Loucy (cell line): ENCODE measurements around the gene ALG13.

ENCODE experiments used
- H2AFZ ChIP-seq: fragments of 200-600 bp; sonication (generic); 2 replicates; pipeline ENCODE4 v1.6.0; 2016; ENCODE audit warnings: antibody characterized with exemption, mild to moderate bottlenecking, low read length, moderate library complexity
- H3F3A ChIP-seq: fragments of 200-600 bp; 2 replicates; pipeline ENCODE4 v1.6.0; 2016; ENCODE audit warnings: antibody characterized with exemption, low read depth, mild to moderate bottlenecking
- H3K27me3 ChIP-seq: fragments of 200-600 bp; sonication (generic); 2 replicates; pipeline ENCODE4 v1.6.1; 2014; ENCODE audit warnings: low read length, mild to moderate bottlenecking; ENCODE audit not compliant: insufficient read depth, poor library complexity, severe bottlenecking
- H3K36me3 ChIP-seq: fragments of 200-600 bp; sonication (generic); 2 replicates; pipeline ENCODE4 v1.6.1; 2016; ENCODE audit warnings: low read length; ENCODE audit not compliant: insufficient read depth
- H3K4me1 ChIP-seq: fragments of 200-600 bp; sonication (generic); 2 replicates; pipeline ENCODE4 v1.5.1; 2014; ENCODE audit warnings: low read length, mild to moderate bottlenecking; ENCODE audit not compliant: insufficient read depth, poor library complexity, severe bottlenecking
- H3K4me2 ChIP-seq: fragments of 200-600 bp; sonication (generic); 2 replicates; pipeline ENCODE4 v1.6.0; 2014; ENCODE audit warnings: antibody characterized with exemption, low read length, low read depth, mild to moderate bottlenecking; ENCODE audit not compliant: poor library complexity, severe bottlenecking
- H3K4me3 ChIP-seq: fragments of 200-600 bp; sonication (generic); 2 replicates; pipeline ENCODE4 v1.5.1; 2014; ENCODE audit warnings: low read length, mild to moderate bottlenecking, mixed read lengths; ENCODE audit not compliant: poor library complexity, severe bottlenecking
- H3K79me2 ChIP-seq: fragments of 200-600 bp; sonication (generic); 2 replicates; pipeline ENCODE4 v1.6.1; 2014; ENCODE audit warnings: low read length; ENCODE audit not compliant: insufficient read depth
- H3K9ac ChIP-seq: fragments of 200-600 bp; sonication (generic); 2 replicates; pipeline ENCODE4 v1.6.0; 2014; ENCODE audit warnings: mild to moderate bottlenecking, low read depth, low read length, moderate library complexity; ENCODE audit not compliant: poor library complexity, severe bottlenecking
- H3K9me2 ChIP-seq: fragments of 200-600 bp; sonication (generic); replicated peaks from 2 replicates; pipeline ENCODE4 v1.6.1; 2016; ENCODE audit warnings: low read depth, low read length, mixed read lengths
- H3K9me3 ChIP-seq: fragments of 200-600 bp; sonication (generic); 2 replicates; pipeline ENCODE4 v1.6.1; 2014; ENCODE audit warnings: mild to moderate bottlenecking, antibody characterized with exemption, low read length, low read depth; ENCODE audit not compliant: insufficient read depth
- H4K20me1 ChIP-seq: fragments of 200-600 bp; sonication (generic); 2 replicates; pipeline ENCODE4 v1.6.0; 2014; ENCODE audit warnings: antibody characterized with exemption, low read length, mild to moderate bottlenecking; ENCODE audit not compliant: insufficient read depth, poor library complexity, severe bottlenecking
- CTCF ChIP-seq: fragments of 200-600 bp; sonication (generic); conservative IDR thresholded peaks from 2 replicates; pipeline ENCODE4 v1.5.1; 2014; ENCODE audit warnings: mild to moderate bottlenecking, antibody characterized with exemption, low read length
- EZH2phosphoT487 ChIP-seq: fragments of 200-600 bp; IDR thresholded peaks from 2 replicates; pipeline ENCODE4 v1.6.1; 2018; ENCODE audit warnings: antibody characterized with exemption, mild to moderate bottlenecking, moderate library complexity, borderline replicate concordance

Gene ALG13

GRCh38 chrX:111731351-111731750, 50.4 kb downstream of the ALG13 start:
- H3K4me2 ChIP-seq, result no peak overlapping the region
- H3K4me3 ChIP-seq, result no peak overlapping the region
- H3K79me2 ChIP-seq, result no peaks in the 10 kb centered on the region
- no peak overlapping the region for H3K9ac ChIP-seq
- TF ChIP-seq CTCF, result no peak
- no peak for TF ChIP-seq EZH2phosphoT487
- no peaks in the 10 kb centered on the region for H3K9me2 ChIP-seq
- H3K36me3 ChIP-seq, result no peaks in the 10 kb centered on the region
- no peaks in the 10 kb centered on the region for H3K4me1 ChIP-seq
- H3K27me3 ChIP-seq, result no peaks in the 10 kb centered on the region
- H4K20me1 ChIP-seq, result no peaks in the 10 kb centered on the region
- no peak overlapping the region for H2AFZ ChIP-seq
- H3F3A ChIP-seq, result no peaks in the 10 kb centered on the region
- H3K9me3 ChIP-seq, result no peaks in the 10 kb centered on the region

GRCh38 chrX:111736571-111736970, 55.6 kb downstream of the ALG13 start:
- H2AFZ ChIP-seq, result no peak overlapping the region
- H3K9me2 ChIP-seq, result no peaks in the 10 kb centered on the region
- H4K20me1 ChIP-seq, result no peaks in the 10 kb centered on the region
- H3K9me3 ChIP-seq, result no peaks in the 10 kb centered on the region
- no peaks in the 10 kb centered on the region for H3F3A ChIP-seq
- TF ChIP-seq EZH2phosphoT487 (no peak), CTCF (no peak)
- no peak overlapping the region for H3K4me2 ChIP-seq
- H3K79me2 ChIP-seq, result no peaks in the 10 kb centered on the region
- no peaks in the 10 kb centered on the region for H3K27me3 ChIP-seq
- H3K9ac ChIP-seq, result no peak overlapping the region
- H3K4me1 ChIP-seq, result no peaks in the 10 kb centered on the region
- no peaks in the 10 kb centered on the region for H3K36me3 ChIP-seq
- no peak overlapping the region for H3K4me3 ChIP-seq

GRCh38 chrX:111742018-111742417, 61.0 kb downstream of the ALG13 start:
- Histone ChIP-seq H3K9me3 (no peaks in the 10 kb centered on the region), H3K36me3 (no peaks in the 10 kb centered on the region), H4K20me1 (no peaks in the 10 kb centered on the region), H3K4me2 (no peak overlapping the region), H3K4me1 (no peaks in the 10 kb centered on the region), H3F3A (no peaks in the 10 kb centered on the region), H3K79me2 (no peaks in the 10 kb centered on the region), H3K9me2 (no peaks in the 10 kb centered on the region), H3K27me3 (no peaks in the 10 kb centered on the region), H3K4me3 (no peak overlapping the region), H3K9ac (no peak overlapping the region), H2AFZ (no peak overlapping the region)
- TF ChIP-seq CTCF (no peak), EZH2phosphoT487 (no peak)
